IPS-NIHi7 (cell line): ENCODE measurements around the gene SYNPR.
A peak's percentile ranks its signal among the peaks of the same experiment; 100 is the strongest.
"Not testable (repeated sequence)": the region's sequence is repeated elsewhere in the genome, so short reads cannot be mapped to it uniquely, and the experiment has no call there.

ENCODE experiments used
- DNase-seq: peaks from one replicate; pipeline ENCODE4 v3.0.0; 2012; ENCODE audit warnings: mixed read lengths; ENCODE audit errors: extremely low spot score

Gene SYNPR

DNA sequence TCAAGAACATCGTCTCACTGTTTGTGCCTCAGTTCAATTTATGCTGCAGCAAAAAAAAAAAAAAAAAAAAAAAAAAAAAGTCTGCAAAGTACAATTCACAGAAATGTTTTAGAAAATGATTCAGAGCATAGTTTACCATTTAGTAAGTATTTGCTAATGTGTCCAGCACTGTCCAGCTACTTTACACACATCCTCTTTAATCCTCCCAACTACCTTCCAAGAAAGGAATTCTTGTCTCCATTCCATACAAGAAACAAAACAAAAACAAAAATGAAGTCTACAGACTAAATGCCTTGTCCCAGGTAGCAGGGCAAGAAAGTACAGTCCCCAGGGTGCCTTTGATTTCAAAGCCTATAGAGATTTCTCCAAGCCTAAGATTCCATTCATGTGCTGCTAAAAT is 335.5 kb downstream of the SYNPR start:
- no peak for DNase-seq

DNA sequence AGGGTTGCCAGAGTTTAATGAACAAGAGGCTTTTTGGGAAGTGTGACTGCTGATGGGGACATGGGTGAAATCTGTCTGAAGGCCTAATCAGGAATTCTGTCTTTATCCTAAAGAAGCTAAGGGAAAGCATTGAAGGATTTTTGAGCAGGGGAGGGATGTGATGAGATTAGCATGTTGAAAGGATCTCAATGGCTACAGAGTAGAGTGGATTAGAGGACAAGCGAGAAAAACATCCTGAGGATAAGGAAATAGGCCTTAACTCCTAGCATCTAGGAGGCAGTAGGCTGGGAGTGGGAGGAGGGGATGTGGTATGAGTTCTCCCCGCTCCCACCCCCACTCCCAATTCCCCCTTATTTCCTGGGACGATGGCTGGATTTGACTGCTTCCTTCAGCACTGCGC is 339.3 kb downstream of the SYNPR start:
- no peak for DNase-seq

DNA sequence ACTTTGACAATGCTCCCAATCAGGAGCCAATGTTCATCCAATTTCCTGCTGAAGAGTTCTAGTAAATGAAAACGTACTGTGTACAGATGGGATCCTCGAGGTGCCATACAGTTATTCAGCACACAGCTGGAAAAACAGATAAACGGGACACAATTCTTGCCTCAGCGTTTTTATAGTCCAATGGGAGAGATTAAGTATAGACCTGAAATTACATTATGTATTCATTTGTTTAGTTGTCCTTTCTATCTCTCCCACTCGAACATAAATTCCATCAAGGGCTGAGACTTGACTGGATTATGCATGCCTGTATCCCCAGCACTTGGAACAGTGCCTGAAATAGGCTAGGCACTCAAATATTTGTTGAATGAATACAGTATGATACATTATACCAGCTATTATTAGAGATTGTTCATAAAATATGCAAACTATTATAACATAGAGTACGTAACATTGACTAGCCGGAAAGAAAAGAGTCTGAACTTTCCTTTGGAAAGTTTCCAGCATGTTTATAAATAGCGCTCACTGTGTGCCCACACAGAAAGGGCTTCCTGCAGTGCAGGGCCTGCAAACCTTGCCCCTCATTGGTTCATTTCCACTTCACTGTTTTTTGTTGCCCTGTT is 346.9 kb downstream of the SYNPR start:
- no peak for DNase-seq

DNA sequence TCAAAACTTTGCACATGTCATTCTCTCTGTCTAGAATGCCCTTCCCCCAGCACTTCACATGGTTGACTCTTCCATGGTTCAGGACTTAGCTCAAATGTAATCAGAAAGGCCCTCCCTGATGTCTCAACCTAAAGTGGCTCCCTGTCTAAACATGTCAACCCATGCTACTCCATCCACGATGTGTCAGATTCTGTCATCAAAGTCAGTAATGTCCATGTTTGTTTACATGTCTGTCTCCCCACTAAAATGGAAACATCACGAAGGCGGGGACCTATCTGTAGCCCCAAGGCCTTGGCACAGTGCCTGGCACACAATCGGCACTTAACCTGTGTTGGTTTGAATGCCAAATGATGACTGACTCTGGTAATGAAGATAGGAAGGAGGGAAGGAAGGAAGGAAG is 353.6 kb downstream of the SYNPR start:
- no peak for DNase-seq

DNA sequence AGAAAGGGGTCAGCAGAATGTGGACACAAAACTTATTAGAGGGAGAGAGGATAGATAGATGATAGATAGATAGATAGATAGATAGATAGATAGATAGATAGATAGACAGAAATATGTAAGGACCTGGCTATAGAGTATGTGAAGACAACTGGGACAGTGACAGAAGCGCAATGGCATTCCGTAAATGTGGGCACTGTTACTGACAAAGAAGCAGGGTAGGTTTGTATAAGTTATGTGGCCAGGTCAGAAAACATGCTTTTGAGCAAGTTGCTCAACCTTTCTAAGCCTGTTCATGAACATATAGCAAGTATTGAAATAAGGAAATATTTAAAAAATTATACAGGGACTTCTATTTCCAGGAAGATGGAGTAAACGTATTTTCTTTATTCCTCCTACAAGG is 357.1 kb downstream of the SYNPR start:
- DNase-seq = no peak

DNA sequence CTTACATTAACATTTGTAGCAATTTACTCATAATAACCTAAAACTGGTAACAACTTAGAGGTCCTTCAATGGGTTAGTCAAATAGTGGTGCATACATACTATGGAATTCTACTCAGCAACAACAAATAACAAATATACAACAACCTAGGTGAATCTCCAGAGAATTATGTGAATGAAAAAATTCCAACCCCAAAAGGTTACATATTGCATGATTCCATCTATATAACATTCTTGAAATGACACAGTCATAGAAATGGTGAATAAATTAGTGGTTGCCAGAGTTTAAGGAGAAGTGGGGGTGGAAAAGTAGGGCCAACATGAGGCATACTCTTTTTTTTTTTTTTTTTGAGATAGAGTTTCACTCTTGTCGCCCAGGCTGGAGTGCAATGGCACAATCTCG is 361.7 kb downstream of the SYNPR start:
- no peak for DNase-seq

DNA sequence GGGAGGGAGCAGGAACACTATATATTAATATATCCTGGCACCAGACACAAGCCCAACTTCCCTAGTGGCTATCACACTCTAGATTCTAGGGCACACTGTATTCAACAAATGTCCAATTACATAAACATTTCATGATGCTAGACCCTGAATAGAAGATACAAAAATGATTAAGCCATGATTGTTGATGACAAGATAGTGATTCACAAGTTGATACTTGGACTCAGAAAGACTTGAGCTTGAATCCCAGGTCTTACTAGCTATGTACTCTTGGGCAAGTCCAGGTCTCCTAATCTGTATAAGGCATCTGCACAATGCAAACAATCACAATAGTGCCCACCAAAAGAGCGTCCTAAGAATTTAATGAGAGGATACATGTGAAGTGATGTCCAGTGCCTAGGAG is 364.4 kb downstream of the SYNPR start:
- no peak for DNase-seq

DNA sequence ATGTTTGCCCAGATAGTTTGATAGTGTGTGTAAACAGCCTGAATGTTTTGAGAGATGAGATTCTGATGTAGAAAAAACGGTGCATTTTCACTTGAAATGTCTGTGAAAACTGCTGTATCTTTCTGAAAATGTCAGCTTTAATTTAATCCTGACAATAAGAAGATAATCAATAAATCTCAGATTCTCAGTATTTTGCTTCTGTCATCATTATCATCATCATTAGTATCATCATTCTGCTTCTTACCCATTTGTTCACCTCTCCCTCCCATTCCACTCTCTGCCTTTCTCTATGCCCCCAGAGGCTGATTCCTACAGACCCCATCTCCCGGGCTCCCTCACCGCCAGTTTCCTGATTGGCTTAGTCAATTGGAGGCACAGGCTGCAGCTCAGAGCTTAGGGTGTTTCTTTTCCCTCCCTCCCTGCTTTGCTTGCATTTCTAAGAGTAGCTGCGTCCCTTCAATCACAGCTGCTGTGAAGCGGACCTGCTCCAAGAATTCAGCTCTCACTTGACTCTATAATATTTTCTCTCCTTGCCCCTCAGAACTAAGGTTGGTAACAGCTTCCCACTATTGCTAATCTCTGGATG is 366.2 kb downstream of the SYNPR start:
- peak; percentile 40 for DNase-seq

DNA sequence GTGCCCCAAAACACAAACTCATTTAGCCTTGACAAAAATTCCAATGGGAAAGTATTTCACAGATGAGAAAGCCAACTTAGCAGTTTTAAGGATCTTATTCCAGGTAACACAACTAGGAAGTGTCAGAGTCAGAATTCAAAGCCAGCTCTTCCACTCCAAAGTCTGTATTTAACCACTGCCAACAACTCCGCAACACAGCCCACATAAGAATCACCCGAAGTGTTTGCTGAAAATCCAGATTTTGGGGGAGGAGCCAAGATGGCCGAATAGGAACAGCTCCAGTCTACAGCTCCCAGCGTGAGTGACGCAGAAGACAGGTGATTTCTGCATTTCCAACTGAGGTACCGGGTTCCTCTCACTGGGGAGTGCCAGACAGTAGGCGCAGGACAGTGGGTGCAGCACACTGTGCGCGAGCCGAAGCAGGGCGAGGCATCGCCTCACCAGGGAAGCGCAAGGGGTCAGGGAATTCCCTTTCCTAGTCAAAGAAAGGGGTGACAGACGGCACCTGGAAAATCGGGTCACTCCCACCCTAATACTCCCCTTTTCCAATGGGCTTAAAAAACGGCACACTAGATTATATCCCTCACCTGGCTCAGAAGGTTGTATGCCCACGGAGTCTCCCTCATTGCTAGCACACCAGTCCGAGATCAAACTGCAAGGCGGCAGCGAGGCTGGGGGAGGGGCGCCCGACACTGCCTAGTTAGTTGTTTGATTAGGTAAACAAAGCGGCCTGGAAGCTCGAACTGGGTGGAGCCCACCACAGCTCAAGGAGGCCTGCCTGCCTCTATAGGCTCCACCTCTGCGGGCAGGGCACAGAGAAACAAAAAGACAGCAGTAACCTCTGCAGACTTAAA is 367.0 kb downstream of the SYNPR start:
- DNase-seq = not testable (repeated sequence)

DNA sequence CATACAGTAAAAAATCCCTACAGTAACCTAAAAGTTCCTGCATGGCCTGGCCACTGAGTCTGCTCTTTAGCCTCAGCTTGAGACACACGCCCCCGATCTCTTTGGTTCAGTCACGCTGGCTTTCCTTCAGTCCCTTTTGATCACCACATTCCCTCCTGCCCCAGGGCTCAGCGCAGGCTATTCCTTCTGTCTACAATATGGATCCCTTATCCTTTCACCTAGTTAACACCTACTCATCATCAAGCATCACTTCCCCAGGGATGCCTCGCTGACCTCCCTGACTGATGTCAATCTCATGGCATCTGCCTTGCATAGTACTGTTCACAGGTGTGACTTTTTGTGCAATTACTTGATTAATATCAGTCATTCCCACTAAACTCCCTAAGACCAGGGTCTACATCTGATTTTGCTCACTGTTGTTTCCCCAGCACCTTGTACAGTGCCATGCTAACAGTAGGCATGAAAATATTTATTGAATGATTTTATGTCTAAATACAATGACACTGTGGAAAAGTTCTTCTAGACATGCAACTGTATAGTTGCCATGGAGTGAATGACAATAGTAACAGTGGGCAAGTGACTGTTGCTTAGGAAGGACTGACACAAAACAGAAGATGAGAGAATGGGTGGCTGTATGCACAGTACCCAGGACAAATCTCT is 374.1 kb downstream of the SYNPR start, which contains the start of gene SNTN:
TSS of gene SNTN (plus strand) at position 610 of the 660 bp plus-strand sequence. CDS start at position 623, 13 bp downstream.
- no peak for DNase-seq

DNA sequence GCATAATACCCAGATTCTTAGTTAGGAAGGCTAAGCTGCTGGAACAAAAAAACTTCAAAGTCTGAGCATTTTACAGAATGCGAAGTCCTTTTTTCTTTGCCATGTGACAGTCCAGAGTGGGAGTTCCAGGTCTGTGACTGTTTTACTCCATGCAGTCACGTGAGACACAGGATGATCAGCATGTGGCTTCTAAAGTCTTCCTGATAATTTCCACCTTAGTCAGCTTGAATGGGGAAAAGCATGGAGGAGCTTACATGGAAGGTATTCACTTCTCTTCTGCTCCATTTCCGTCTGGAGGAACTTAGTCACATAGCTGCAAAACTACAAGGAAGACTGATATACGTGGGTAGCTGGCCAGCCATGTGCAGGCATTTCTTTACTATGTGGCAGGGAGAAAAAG is 376.1 kb downstream of the SYNPR start:
- DNase-seq = no peak

DNA sequence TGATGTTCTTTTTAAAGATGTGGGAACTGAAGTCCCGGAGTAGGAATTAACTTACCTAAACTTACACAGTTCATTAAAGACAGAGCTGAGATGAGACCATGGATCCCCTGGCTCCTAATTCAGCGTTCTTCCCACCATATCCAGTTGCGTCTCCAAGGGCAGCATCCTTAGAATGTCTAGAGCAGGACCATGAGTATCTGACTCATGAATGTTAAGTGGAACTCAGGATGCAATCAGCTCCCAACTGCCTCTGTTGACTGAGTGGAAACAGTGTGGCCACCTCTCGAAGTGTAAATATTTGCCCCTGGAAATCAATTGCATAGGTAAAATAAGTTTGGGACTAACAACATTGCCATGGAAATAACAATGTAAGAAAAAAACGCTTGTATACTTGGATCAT is 376.8 kb downstream of the SYNPR start:
- no peak for DNase-seq

DNA sequence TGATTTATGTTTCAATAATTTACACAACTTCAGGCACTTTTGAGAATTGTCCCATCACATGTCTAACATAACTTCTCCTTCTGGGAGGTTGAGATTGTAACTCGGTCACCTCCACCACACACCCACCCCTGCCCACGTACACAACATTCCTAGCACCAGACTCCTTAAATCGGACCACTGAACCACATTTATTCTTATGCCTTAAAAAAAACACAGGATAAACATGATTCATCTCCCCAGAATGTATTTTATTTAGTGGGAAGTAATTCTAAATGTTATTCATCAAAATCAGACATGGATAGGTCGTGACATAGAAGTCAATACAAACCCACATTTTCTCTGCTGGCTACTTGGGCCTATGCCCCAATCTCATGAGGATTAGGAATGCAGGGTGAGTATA is 377.4 kb downstream of the SYNPR start:
- DNase-seq = no peak

DNA sequence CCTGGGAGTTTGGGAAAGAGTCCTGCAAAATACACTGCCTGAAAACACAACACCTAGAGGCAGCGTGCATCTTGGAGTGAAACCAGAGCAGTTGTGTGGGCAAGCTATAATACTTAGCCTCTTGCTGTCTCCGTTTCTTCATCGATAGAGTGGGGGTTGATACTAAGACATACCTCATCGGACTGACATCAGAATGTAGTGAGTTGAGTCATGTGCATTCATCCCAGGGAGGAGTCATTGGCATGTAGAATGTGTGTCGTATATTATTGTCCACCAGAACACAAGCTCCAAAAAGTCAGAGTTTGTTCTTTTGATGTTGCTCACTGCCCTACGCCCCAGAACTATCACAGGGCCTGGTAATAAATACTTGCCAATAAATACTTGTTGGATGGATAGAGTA is 378.7 kb downstream of the SYNPR start:
- DNase-seq = no peak

DNA sequence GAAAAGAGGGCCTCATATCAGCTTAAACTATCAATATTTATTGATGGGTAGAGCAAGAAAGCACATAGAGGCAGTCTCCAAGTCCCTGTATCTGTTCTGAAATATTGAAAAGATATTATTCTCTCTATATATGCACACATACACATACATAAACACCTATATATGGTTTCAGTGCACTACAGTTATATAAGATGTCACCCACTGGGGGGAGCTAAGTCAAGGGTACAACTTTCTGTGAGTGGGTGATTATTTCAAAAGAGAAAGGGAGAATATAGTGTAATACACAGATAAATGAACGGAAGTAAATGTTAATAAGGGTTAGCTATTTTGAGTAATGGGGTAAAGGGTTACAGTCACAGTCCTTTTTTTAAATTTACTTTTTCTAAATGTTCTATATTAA is 383.1 kb downstream of the SYNPR start:
- no peak for DNase-seq

DNA sequence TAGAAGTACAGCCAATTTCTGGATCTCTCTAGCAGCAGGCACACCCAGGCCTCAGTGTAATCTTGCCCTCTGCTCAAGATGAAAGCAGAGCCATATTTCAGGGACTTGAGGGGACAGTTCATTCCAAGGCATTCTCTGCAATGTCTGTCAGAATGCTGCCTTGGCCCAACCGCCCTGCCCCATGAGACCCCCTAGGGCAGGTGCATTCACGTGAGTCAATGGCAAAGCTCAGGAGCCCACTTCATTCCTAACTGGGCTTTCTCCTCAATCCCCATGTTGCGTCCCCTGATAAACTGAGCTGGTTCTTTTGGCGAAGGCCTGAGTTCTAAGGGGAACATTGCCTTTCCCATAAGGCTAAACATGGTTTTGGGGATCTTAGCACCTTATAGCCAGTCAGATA is 383.9 kb downstream of the SYNPR start:
- DNase-seq = no peak

DNA sequence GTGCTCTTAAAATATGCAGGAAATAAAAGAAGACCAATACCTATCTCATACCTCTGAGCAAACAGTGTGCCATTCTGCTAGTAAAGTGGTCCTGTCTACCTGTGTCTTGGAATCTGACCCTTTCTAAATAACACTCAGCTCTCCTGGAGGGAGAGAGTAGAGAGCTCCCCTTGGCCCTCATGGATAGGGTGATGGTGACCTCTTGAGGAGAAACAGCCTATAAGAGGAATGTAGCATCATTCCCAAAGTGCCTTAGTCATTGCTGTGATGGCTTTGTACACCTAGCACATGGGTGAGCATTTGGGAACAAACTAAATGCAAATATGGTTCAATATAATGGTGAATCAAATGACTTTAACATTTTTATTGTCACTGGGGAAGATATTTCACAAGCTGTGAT is 384.4 kb downstream of the SYNPR start:
- peak; percentile 64 for DNase-seq
